Tongue (tissue), 2 donors: ENCODE measurements around the gene MELTF. TPM values are rescaled to one million over a fixed set of nuclear protein-coding genes. Genes with fewer than 3 reads are reported as not detected.

Experiments
- DNase-seq: peaks from one replicate; pipeline ENCODE4 v3.0.0-alpha.2; 2015
- total RNA-seq: library from RNA; depleted of rRNA; stranded (reverse); fragments of >200 nt; gene quantifications from one replicate; pipeline ENCODE4 v1.2.3, GENCODE V29; 2014

Gene MELTF
- total RNA-seq, 1 donor from 2014 or later: 6.6 TPM

DNA sequence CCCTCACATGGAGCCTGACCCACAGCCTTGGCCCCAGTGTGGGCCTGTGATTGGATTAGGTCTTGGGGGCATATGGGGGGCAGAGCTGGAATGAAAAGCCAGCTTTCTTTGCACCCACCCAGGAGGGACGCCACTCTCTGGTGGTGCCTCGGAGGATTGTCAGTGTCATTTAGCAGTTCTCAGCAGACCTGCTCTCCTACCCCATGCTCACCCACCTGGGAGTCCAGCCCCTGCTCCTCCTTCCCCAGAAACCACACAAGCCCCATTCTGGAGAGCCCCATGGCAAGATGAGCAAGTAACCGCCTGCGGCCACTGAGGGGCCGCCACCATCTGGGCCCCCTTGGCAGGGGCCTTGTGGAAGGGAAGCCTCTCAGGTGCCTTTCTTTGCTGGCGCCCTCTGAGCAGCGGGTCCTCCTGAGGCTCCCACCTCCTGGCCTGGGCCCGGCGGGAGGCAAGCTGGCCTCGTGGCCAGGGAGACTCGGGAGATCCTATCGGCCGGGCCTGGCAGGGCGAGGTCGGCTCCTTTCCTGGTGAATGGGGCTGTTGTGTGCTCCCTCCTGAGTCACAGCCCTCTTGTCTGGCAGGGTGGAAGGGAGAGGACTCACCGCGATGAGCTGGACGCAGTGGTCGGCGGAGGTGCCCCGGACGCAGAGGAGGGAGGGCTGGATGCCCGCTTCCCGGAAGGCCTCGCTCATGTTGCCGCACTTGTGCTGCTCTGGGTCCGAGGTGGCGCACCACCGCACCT lies 2.3 kb downstream of the MELTF start:
- DNase-seq: no peak

- DNase-seq: no peak
These were observed 3.1 kb downstream of the MELTF start for GRCh38 chr3:197026481-197026866.

- DNase-seq: no peak
These were observed 3.7 kb downstream of the MELTF start for GRCh38 chr3:197025736-197026480.

DNA sequence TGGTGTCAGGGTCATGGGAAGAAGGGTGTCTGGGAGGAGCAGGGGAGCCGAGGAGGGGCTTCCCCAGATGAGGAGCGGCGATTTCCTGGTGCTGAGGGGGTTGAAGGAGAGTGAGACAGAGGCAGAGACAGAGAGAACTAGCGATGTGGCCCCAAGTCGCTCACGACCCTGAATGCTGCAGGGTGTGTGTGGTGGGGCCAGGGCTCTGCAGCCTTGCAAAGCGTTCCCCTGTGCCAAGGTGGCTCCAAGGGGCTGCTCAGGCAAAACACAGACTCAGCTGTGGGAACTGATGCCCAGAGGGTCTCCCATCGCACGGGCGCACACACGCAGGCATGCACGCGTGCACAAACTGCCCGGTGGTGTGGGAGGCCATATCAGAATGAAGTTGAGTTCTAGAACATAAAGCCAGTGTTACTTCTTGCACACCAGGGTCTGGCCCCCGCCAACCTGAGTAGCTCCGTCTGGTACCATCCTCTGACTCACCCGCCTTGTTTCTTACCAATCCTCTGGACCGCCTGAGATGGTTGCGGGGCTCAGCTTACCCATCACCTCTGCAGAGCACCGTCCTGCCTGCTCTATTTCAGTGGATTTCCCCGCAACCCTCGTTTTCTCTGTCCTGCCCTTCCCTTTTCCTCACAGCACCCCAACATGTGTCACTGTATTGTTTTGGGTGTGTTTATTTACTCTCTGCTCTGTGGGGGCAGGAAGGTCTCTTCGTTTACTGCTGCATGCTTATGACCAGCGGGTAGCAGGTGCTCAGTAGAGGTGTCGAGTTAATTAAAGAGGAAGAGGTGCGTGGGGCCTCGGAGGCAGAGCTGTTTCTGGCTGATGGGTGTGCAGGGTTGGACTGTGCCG lies 4.5 kb downstream of the MELTF start:
- no peak for DNase-seq

- DNase-seq: no peak
These were observed 5.5 kb downstream of the MELTF start for GRCh38 chr3:197023998-197024651.

GRCh38 chr3:197023241-197023997 lies 6.2 kb downstream of the MELTF start:
- peak; percentile 27 for DNase-seq

GRCh38 chr3:197022405-197023231 lies 7.0 kb downstream of the MELTF start:
- DNase-seq: peak; percentile 22

DNA sequence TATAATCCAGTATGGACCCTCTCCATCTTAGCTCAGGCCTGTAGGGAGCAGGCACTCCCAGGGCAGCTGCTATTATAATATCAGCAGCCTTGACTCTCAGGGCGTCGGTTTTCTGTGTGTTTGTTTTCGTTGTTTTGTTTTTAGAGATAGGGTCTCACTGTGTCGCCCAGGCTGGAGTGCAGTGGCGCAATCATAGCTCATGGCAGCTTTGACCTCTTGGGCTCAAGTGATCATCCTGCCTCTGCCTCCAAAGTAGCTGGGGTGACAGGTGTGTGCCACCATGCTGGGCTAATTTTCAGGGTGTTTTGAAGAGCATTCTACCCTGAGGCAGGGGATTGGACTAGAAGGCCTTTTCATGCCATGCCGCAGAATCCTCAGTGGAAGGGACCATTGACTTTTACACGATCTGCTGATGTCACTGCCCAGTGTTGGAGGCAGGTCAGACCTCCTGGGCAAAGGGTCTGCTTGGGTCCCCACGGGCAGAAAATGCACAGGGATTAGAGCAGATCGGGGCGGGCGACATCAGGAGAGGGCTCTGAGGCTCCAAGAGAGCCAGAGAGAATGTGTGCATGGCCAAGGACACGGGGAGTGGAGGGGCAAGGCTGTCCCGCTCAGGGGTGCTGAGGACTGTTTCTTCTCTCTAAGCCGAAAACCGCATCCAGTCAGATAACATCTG lies 7.8 kb downstream of the MELTF start:
- no peak for DNase-seq

GRCh38 chr3:197021231-197021630 lies 8.4 kb downstream of the MELTF start:
- no peak for DNase-seq

- no peak for DNase-seq
These were observed 10.1 kb downstream of the MELTF start for GRCh38 chr3:197019535-197019934.

DNA sequence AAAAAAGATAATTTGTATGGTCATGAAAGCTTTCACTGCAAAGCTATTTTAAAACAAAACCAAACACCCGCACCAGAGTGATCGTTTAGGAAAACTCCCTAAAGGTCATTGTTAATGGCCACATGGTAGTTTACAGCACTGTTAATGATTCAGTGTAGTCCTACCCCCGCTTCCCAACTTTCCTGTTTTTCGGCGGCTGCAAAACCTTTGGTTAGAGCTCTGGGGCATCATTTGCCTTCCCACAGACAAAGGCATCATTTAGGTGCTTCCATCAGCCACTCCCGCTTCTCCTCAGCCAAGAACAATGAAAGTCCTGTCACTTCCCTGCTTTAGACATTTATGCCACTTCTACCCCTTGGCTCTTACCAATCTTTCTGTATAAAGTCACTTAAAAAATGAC lies 10.6 kb downstream of the MELTF start:
- no peak for DNase-seq

- DNase-seq: no peak
These were observed 12.6 kb downstream of the MELTF start for GRCh38 chr3:197017003-197017402.

DNA sequence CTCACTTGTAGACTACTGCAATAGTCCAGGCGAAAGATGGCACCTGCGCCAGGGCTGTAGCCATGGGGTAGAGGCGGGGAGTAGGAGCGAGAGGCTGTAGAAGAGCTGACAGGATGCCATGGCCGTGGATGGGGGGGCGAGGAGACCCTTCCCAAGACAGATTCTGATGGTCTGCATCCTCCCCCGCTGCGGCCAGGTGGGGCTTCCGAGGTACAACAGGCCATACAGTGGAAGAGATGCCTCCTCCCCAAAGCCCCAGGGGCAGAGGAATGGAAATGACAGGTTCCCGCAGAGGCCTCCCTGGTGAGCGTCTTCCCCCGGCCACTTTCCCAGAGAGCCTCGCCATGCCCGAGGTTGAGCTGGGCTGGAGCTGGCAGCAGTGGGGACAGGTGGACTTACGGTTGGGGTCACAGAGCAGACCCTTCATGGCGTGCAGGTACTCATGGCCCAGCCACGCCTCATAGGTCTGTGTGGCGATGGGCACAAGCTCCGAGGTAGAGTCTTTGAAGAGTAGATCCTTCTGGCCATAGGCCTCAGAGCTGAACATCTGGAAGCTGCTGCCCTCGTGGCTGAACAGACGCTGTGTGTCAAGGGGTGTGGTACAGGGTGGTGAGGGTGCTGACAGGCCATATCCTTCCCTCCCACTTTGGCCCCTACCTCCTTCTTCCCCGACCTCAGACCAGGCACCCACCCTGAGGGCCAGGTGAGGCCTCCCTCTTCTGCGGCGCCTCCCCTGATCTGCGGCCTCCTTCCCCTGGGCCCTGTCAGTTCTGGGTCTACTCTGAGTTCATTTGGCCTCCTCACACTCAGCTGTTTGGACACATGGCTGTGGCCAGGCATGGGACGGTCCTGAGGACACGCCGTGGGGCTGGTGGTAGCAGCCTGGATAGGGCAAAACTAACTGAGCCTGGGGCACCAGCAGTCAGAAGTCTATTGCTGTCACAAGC lies 13.6 kb downstream of the MELTF start:
- no peak for DNase-seq

- no peak for DNase-seq
These were observed 14.6 kb downstream of the MELTF start for GRCh38 chr3:197014942-197015575.

DNA sequence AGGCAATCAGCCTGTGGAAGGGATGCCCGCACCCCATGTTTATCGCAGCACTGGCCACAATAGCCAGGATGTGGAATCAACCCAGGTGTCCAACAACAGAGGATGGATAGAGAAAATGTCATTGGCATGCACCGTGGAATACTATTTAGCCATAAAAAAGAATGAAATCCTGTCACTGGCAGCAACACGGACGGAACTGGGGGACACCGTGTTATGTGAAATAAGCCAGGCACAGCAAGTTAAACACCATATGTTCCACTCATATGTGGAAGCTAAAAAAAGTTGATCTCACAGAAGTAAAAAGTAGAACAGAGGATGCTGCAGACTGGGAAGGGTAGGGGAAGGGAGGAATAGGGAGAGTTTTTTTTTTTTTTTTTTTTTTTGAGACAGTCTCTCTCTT lies 15.6 kb downstream of the MELTF start:
- DNase-seq: no peak

GRCh38 chr3:197012540-197012883 lies 17.1 kb downstream of the MELTF start:
- no peak for DNase-seq

- no peak for DNase-seq
These were observed 17.7 kb downstream of the MELTF start for GRCh38 chr3:197011780-197012539.
